ENCODE results near the gene GRK2. TPM values are rescaled to one million over a fixed set of nuclear protein-coding genes. Genes with fewer than 3 reads are reported as not detected.
A peak's percentile ranks its signal among the peaks of the same experiment; 100 is the strongest.

Gene GRK2
- total and polyA plus RNA-seq, 7 donors, result 32.1 to 152 (median 48.2) TPM

- intact Hi-C loops (cut with DNase I), result no loop called here
- Histone ChIP-seq H3K27me3 (no peaks in the 10 kb centered on the region), H3K9me3 (no peaks in the 10 kb centered on the region), H3K4me1 (no peaks in the 10 kb centered on the region), H3K4me3 (no peak overlapping the region), H3K36me3 (peaks cover 49 to 86% (median 73%) of the 10 kb centered on the region in 4 donors), H3K27ac (no peak overlapping the region)
- WGBS, 2 donors, result 81 to 90% methylated on average over 14 of the region's 14 CpGs
- no peak for TF ChIP-seq POLR2A (IDR thresholded peaks at IDR 0.05)
- no peak for TF ChIP-seq POLR2AphosphoS5 (IDR thresholded peaks at IDR 0.05)
- no peak for TF ChIP-seq EP300 (IDR thresholded peaks at IDR 0.05)
- TF ChIP-seq CTCF (IDR thresholded peaks at IDR 0.05), result no peak
- peak; percentile 42 for DNase-seq
Observed at GRCh38 chr11:67253872-67254624, 12.2 kb upstream of the GRK2 start.

GRCh38 chr11:67254798-67255197 lies 11.5 kb upstream of the GRK2 start:
- WGBS, 2 donors, result 60 to 82% methylated on average over 15 of the region's 15 CpGs
- H3K36me3 ChIP-seq, result peaks cover 49 to 78% (median 65%) of the 10 kb centered on the region in 4 donors
- no peak overlapping the region for H3K27ac ChIP-seq
- no peaks in the 10 kb centered on the region for H3K27me3 ChIP-seq
- intact Hi-C loops (cut with DNase I), result no loop called here
- TF ChIP-seq POLR2A (IDR thresholded peaks at IDR 0.05), result no peak
- H3K4me3 ChIP-seq, result no peak overlapping the region
- H3K4me1 ChIP-seq, result no peaks in the 10 kb centered on the region
- no peaks in the 10 kb centered on the region for H3K9me3 ChIP-seq
- peak; percentile 48 for DNase-seq

- TF ChIP-seq POLR2AphosphoS5 (IDR thresholded peaks at IDR 0.05), result no peak
- no peak for TF ChIP-seq EP300 (IDR thresholded peaks at IDR 0.05)
- no peak for TF ChIP-seq CTCF (IDR thresholded peaks at IDR 0.05)
- no peak for TF ChIP-seq POLR2A (IDR thresholded peaks at IDR 0.05)
- Histone ChIP-seq H3K27me3 (no peaks in the 10 kb centered on the region), H3K27ac (no peak overlapping the region), H3K36me3 (peaks cover 44 to 73% (median 60%) of the 10 kb centered on the region in 4 donors), H3K4me3 (no peak overlapping the region), H3K9me3 (no peaks in the 10 kb centered on the region), H3K4me1 (no peaks in the 10 kb centered on the region)
- WGBS, 2 donors, result 87 to 94% methylated on average over 10 of the region's 10 CpGs
- intact Hi-C loops (cut with DNase I), result no loop called here
- DNase-seq, result no peak
Observed at GRCh38 chr11:67255353-67255752, 10.9 kb upstream of the GRK2 start.

GRCh38 chr11:67255864-67256263 lies 10.4 kb upstream of the GRK2 start:
- DNase-seq, result peak; percentile 33
- no peak for TF ChIP-seq POLR2A (IDR thresholded peaks at IDR 0.05)
- TF ChIP-seq CTCF (IDR thresholded peaks at IDR 0.05), result no peak
- no peak for TF ChIP-seq POLR2AphosphoS5 (IDR thresholded peaks at IDR 0.05)
- TF ChIP-seq EP300 (IDR thresholded peaks at IDR 0.05), result no peak
- intact Hi-C loops (cut with DNase I), result no loop called here
- H3K4me1 ChIP-seq, result peaks cover 0 to 1% (median under 1%) of the 10 kb centered on the region in 4 donors
- H3K4me3 ChIP-seq, result no peak overlapping the region
- H3K27ac ChIP-seq, result no peak overlapping the region
- no peaks in the 10 kb centered on the region for H3K9me3 ChIP-seq
- peaks cover 39 to 68% (median 55%) of the 10 kb centered on the region in 4 donors for H3K36me3 ChIP-seq
- WGBS, 2 donors, result 89 to 90% methylated on average over 8 of the region's 8 CpGs
- no peaks in the 10 kb centered on the region for H3K27me3 ChIP-seq

- intact Hi-C loops (cut with DNase I), result no loop called here
- Histone ChIP-seq H3K4me3 (no peak overlapping the region), H3K36me3 (peaks cover 34 to 60% (median 48%) of the 10 kb centered on the region in 4 donors), H3K27ac (no peak overlapping the region), H3K9me3 (no peaks in the 10 kb centered on the region), H3K27me3 (no peaks in the 10 kb centered on the region), H3K4me1 (peaks cover 0 to 9% (median 8%) of the 10 kb centered on the region in 4 donors)
- 76 to 87% methylated on average over 5 of the region's 5 CpGs for WGBS, 2 donors
- TF ChIP-seq CTCF (IDR thresholded peaks at IDR 0.05) (no peak), POLR2AphosphoS5 (IDR thresholded peaks at IDR 0.05) (no peak), EP300 (IDR thresholded peaks at IDR 0.05) (no peak), POLR2A (IDR thresholded peaks at IDR 0.05) (no peak)
- peak; percentile 46 for DNase-seq
Observed at GRCh38 chr11:67256477-67257135, 9.7 kb upstream of the GRK2 start.
